NT2/D1 (cell line): ENCODE data around the gene CDC42EP3.

ENCODE experiments used
- DNase-seq: peaks from one replicate; pipeline ENCODE4 v3.0.0-alpha.2; 2011; ENCODE audit warnings: low read depth, low spot score
- H3K27me3 ChIP-seq: 2 replicates; pipeline ENCODE4 v1.6.0; 2011; ENCODE audit warnings: mild to moderate bottlenecking; ENCODE audit not compliant: insufficient read length, insufficient read depth
- H3K36me3 ChIP-seq: 2 replicates; pipeline ENCODE4 v1.6.1; 2011; ENCODE audit warnings: mild to moderate bottlenecking, low read length, mixed read lengths; ENCODE audit not compliant: insufficient read depth, insufficient read length
- H3K4me1 ChIP-seq: 2 replicates; pipeline ENCODE4 v1.5.1; 2011; ENCODE audit not compliant: insufficient read depth, insufficient read length
- H3K4me3 ChIP-seq: 2 replicates; pipeline ENCODE4 v1.5.1; 2011; ENCODE audit warnings: low read depth; ENCODE audit not compliant: insufficient read length
- H3K9ac ChIP-seq: 2 replicates; pipeline ENCODE4 v1.6.0; 2011; ENCODE audit warnings: low read depth; ENCODE audit not compliant: insufficient read length
- H3K9me3 ChIP-seq: 2 replicates; pipeline ENCODE4 v1.5.1; 2011; ENCODE audit warnings: mild to moderate bottlenecking, low read length; ENCODE audit not compliant: insufficient read depth
- SUZ12 ChIP-seq: IDR thresholded peaks from 2 replicates; pipeline ENCODE4 v1.6.1; 2011; ENCODE audit not compliant: insufficient read length, insufficient read depth; ENCODE audit errors: extremely low read depth
- YY1 ChIP-seq: IDR thresholded peaks from 2 replicates; pipeline ENCODE4 v1.6.1; 2011; ENCODE audit not compliant: insufficient read length, insufficient read depth
- ZNF274 ChIP-seq: IDR thresholded peaks from 2 replicates; pipeline ENCODE4 v1.6.1; 2011; ENCODE audit warnings: mild to moderate bottlenecking, low read depth, low read length

Gene CDC42EP3

GRCh38 chr2:37656512-37657423 is 14.7 kb downstream of the CDC42EP3 start:
- Histone ChIP-seq H3K36me3 (peaks cover 35% of the 10 kb centered on the region), H3K9ac (no peak overlapping the region)

GRCh38 chr2:37654932-37655841 is 16.3 kb downstream of the CDC42EP3 start:
- Histone ChIP-seq H3K27me3 (no peaks in the 10 kb centered on the region), H3K9me3 (0 out of 2 replicates have a peak, but pooled peaks cover 5% of the 10 kb centered on the region), H3K36me3 (peaks cover 35% of the 10 kb centered on the region), H3K4me3 (no peak overlapping the region), H3K9ac (no peak overlapping the region), H3K4me1 (peaks cover 7% of the 10 kb centered on the region)
- peak; percentile 50 for DNase-seq
- no peak for TF ChIP-seq SUZ12

More at GRCh38 chr2:37656512-37657423, 14.7 kb downstream of the CDC42EP3 start:
- no peak overlapping the region for H3K4me3 ChIP-seq
- H3K4me1 ChIP-seq: peaks cover 7% of the 10 kb centered on the region
- H3K27me3 ChIP-seq: no peaks in the 10 kb centered on the region
- H3K9me3 ChIP-seq: 0 out of 2 replicates have a peak, but pooled peaks cover 5% of the 10 kb centered on the region
- TF ChIP-seq SUZ12 (no peak), ZNF274 (no peak), YY1 (no peak)
- DNase-seq: peak; percentile 90

GRCh38 chr2:37654419-37654818 is 17.0 kb downstream of the CDC42EP3 start:
- no peak for DNase-seq
- Histone ChIP-seq H3K4me3 (no peak overlapping the region), H3K9me3 (0 out of 2 replicates have a peak, but pooled peaks cover 5% of the 10 kb centered on the region), H3K36me3 (peaks cover 36% of the 10 kb centered on the region), H3K27me3 (no peaks in the 10 kb centered on the region), H3K4me1 (peaks cover 7% of the 10 kb centered on the region), H3K9ac (no peak overlapping the region)
- TF ChIP-seq SUZ12 (no peak), YY1 (no peak), ZNF274 (no peak)

- peaks cover 7% of the 10 kb centered on the region for H3K4me1 ChIP-seq
- no peak for TF ChIP-seq YY1
- no peak for TF ChIP-seq SUZ12
- no peak for TF ChIP-seq ZNF274
- H3K36me3 ChIP-seq: peaks cover 35% of the 10 kb centered on the region
- 0 out of 2 replicates have a peak, but pooled peaks cover 5% of the 10 kb centered on the region for H3K9me3 ChIP-seq
- H3K4me3 ChIP-seq: no peak overlapping the region
- no peaks in the 10 kb centered on the region for H3K27me3 ChIP-seq
- no peak for DNase-seq
- no peak overlapping the region for H3K9ac ChIP-seq
These were observed 17.6 kb downstream of the CDC42EP3 start for GRCh38 chr2:37653805-37654378.

- no peak for DNase-seq
- no peak for TF ChIP-seq YY1
- TF ChIP-seq SUZ12: no peak
- Histone ChIP-seq H3K4me1 (peaks cover 7% of the 10 kb centered on the region), H3K9ac (no peak overlapping the region), H3K9me3 (peaks cover 2% of the 10 kb centered on the region; the same call in 1 of the 2 replicates), H3K36me3 (peaks cover 38% of the 10 kb centered on the region), H3K4me3 (no peak overlapping the region), H3K27me3 (no peaks in the 10 kb centered on the region)
These were observed 18.3 kb downstream of the CDC42EP3 start for GRCh38 chr2:37653093-37653492.

- Histone ChIP-seq H3K4me1 (peaks cover 4% of the 10 kb centered on the region), H3K9me3 (peaks cover 9% of the 10 kb centered on the region; the same call in 1 of the 2 replicates), H3K27me3 (no peaks in the 10 kb centered on the region), H3K36me3 (peaks cover 41% of the 10 kb centered on the region), H3K9ac (no peak overlapping the region), H3K4me3 (no peak overlapping the region)
- no peak for TF ChIP-seq YY1
- TF ChIP-seq SUZ12: no peak
- TF ChIP-seq ZNF274: no peak
- no peak for DNase-seq
These were observed 19.2 kb downstream of the CDC42EP3 start for GRCh38 chr2:37652199-37652640.
